Ascending aorta (tissue), 2 donors: ENCODE data around the gene EFTUD2. TPM values are rescaled to one million over a fixed set of nuclear protein-coding genes. Genes with fewer than 3 reads are reported as not detected.
A peak's percentile ranks its signal among the peaks of the same experiment; 100 is the strongest.
"Not testable (repeated sequence)": the region's sequence is repeated elsewhere in the genome, so short reads cannot be mapped to it uniquely, and the experiment has no call there.

ENCODE experiments used
- DNase-seq, 2 donors: peaks; one replicate each; pipeline ENCODE4 v3.0.0-alpha.2; 2019; ENCODE audit warnings: low spot score in 2 of 2
- H3K27ac ChIP-seq, 2 donors: fragments of 200-600 bp; sonication (generic); one replicate each; pipeline ENCODE4 v1.5.1; 2016 to 2017; ENCODE audit warnings: mild to moderate bottlenecking in 1 of 2
- H3K27me3 ChIP-seq: fragments of 200-600 bp; sonication (generic); one replicate; pipeline ENCODE4 v1.5.1; 2017
- H3K36me3 ChIP-seq, 2 donors: fragments of 200-600 bp; sonication (generic); one replicate each; pipeline ENCODE4 v1.5.1; 2016
- H3K4me1 ChIP-seq, 2 donors: fragments of 200-600 bp; sonication (generic); one replicate each; pipeline ENCODE4 v1.5.1; 2016 to 2017; ENCODE audit warnings: mild to moderate bottlenecking in 1 of 2
- H3K4me3 ChIP-seq, 2 donors: fragments of 200-600 bp; sonication (generic); one replicate each; pipeline ENCODE4 v1.5.1; 2016 to 2017; ENCODE audit warnings: mild to moderate bottlenecking in 1 of 2
- H3K9me3 ChIP-seq, 2 donors: fragments of 200-600 bp; sonication (generic); one replicate each; pipeline ENCODE4 v1.5.1; 2016
- intact Hi-C: fragments of 100-400 bp; cut with DNase I; formaldehyde crosslinking; loops from one replicate; pipeline ENCODE4 v1.15.1; 2023
- total RNA-seq: library from RNA; depleted of rRNA; stranded (reverse); fragments of >200 nt; gene quantifications from one replicate; pipeline ENCODE4 v1.1.0, GENCODE V29; 2016
- TF ChIP-seq, protein P1 (sequence below), 3 experiments: fragments of 200-600 bp in 2 of 3; fragments of 450-650 bp in 1 of 3; sonication (generic) in 2 of 3; IDR thresholded peaks; one replicate each; pipeline ENCODE4 v1.5.1; 2016 to 2019; ENCODE audit warnings: antibody characterized with exemption in 3 of 3, mild to moderate bottlenecking in 1 of 3, moderate library complexity in 1 of 3

Gene EFTUD2
- total RNA-seq = 126 TPM

DNA sequence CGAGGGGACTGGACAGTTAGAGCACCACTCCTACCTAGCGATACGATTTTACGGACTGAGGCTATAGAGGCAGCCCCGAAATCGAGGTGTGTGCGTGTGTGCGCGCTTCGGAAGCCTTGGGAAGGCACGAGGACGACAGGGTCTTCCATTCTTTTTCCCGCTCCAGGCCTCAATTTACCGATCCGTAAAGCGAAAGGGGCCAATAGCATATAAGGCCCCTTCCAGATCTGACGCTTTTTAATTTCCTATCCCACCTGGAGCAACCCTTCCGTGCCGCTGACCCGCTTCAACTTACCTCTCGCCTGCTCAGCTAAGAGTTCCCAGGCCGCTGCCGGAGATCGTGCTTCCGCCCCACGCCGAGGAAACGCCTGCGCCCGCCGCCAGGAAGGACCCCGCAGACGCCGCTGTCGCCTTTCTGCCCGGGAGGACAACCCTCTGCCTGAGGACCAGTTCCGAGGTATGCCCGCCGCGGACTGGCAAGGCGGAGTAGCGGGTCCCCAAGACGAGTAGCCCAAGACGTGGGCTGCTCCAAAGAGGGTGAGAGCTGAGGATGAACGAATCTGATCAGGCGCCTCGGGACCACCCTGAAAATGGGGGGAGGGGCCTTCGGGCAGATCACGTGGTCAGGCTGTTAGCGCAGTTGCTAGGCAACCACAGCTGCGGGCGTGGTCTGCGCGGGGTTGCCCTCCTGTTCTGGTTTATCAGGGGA, at the start of gene EFTUD2:
Gene EFTUD2, minus strand, starts transcription at position 372 of the 709 bp plus-strand sequence. CDS start 4,924 bp downstream, outside the sequence.
- intact Hi-C loops = loop anchor here (1.0 kb wide), 1 partner anchor 124 kb away; no protein-coding TSS in a partner anchor
- Histone ChIP-seq H3K27ac (peak within 1 kb of the TSS; percentile 89 to 96), H3K9me3 (no peaks in the 10 kb centered on the region), H3K27me3 (no peaks in the 10 kb centered on the region), H3K4me1 (peaks cover 0 to 15% of the 10 kb centered on the region in 2 donors), H3K4me3 (peak within 1 kb of the TSS; percentile 75 to 76), H3K36me3 (peaks cover under 1 to 5% of the 10 kb centered on the region in 2 donors)
- DNase-seq = peak; percentile 57 to 94
- TF ChIP-seq, protein P1, sequence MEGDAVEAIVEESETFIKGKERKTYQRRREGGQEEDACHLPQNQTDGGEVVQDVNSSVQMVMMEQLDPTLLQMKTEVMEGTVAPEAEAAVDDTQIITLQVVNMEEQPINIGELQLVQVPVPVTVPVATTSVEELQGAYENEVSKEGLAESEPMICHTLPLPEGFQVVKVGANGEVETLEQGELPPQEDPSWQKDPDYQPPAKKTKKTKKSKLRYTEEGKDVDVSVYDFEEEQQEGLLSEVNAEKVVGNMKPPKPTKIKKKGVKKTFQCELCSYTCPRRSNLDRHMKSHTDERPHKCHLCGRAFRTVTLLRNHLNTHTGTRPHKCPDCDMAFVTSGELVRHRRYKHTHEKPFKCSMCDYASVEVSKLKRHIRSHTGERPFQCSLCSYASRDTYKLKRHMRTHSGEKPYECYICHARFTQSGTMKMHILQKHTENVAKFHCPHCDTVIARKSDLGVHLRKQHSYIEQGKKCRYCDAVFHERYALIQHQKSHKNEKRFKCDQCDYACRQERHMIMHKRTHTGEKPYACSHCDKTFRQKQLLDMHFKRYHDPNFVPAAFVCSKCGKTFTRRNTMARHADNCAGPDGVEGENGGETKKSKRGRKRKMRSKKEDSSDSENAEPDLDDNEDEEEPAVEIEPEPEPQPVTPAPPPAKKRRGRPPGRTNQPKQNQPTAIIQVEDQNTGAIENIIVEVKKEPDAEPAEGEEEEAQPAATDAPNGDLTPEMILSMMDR (IDR thresholded peaks at IDR 0.05) = no peak

DNA sequence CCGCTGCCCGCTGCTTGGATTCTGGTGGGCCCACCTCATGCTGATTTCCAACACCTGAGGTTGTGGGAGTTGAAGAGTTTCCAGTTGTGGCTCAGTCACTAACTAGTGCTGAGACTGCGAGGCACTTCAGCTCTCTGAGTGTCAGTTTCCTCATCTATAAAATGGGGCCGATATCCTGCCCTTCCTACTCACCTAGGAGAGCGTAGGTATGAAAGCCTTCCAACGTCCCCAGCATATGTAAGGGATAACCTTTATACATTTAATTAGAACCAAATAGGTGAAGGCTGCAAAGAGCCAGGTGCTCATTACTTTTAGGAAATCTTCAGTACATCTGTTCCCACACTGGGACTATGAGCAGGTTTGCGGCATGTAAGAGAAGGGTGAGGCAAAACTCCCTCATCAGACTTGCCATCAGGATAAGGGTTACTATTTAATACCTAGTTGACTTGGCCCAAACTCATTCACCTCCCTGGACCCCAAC, 49.1 kb upstream of the EFTUD2 start:
- no peak overlapping the region for H3K27ac ChIP-seq

DNA sequence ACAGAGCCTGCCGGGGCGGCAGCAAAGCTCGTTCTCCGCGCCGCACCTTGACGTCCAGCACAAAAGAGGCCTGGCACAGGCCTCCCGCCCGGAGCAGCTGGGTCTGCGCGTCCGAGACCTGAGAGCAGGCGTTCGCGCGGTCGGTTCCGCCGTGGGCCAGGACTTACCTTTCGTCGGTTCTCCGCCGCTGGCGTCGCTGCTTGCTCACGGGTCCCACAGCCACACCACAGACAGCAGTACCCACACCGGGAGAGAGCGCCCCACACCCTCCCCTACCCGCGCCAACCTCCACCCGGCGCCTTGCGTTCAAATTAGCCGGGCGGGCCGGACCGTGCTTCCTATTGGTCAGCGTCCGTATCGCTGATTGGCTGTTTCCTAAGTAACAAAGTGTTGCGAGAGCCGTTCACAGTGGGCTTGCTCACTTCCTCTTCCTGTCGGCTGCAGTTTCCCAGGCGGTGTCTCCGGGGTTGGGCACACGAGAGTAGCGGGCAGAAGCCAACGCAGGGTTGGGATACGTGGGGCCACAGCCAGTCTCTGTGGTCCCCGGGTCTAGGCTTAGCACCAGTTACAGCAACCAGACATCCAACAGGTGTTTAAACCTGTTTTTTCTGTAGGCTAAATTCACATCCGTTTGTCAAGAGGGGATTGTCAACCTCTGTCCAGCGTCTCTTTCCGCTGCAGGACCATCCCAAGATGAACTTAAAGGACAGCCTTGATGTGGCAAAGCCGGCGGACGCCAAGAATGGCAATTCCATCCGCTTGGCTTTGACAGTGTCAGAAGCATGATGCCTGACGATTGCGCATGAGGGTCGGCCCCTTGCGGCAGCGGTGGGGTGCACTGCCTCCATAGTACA, 48.4 kb upstream of the EFTUD2 start, which contains the start of gene KIF18B:
Gene KIF18B, minus strand, starts transcription at position 313 of the 854 bp plus-strand sequence. CDS start 11,429 bp downstream, outside the sequence.
- H3K4me3 ChIP-seq = peak within 1 kb of the TSS; percentile 66 to 74
- H3K27me3 ChIP-seq = no peaks in the 10 kb centered on the region
- peak; percentile 59 to 94 for DNase-seq
- no peak within 1 kb of the TSS for H3K27ac ChIP-seq
- intact Hi-C loops = loop anchor here (1.0 kb wide), 2 partner anchors 21 to 75 kb away; partner anchors contain the start of gene C1QL1
- H3K9me3 ChIP-seq = no peaks in the 10 kb centered on the region
- TF ChIP-seq, protein P1 (IDR thresholded peaks at IDR 0.05) = no peak
- H3K36me3 ChIP-seq = no peaks in the 10 kb centered on the region
- peaks cover 6 to 8% of the 10 kb centered on the region in 2 donors for H3K4me1 ChIP-seq

More for the DNA sequence above, 49.1 kb upstream of the EFTUD2 start:
- H3K36me3 ChIP-seq = no peaks in the 10 kb centered on the region
- H3K9me3 ChIP-seq = no peaks in the 10 kb centered on the region
- peaks cover 6 to 8% of the 10 kb centered on the region in 2 donors for H3K4me1 ChIP-seq
- TF ChIP-seq, protein P1 (IDR thresholded peaks at IDR 0.05) = no peak
- intact Hi-C loops = no loop called here
- no peaks in the 10 kb centered on the region for H3K27me3 ChIP-seq
- DNase-seq = no peak
- peak overlapping the region; percentile 66 to 74 for H3K4me3 ChIP-seq

DNA sequence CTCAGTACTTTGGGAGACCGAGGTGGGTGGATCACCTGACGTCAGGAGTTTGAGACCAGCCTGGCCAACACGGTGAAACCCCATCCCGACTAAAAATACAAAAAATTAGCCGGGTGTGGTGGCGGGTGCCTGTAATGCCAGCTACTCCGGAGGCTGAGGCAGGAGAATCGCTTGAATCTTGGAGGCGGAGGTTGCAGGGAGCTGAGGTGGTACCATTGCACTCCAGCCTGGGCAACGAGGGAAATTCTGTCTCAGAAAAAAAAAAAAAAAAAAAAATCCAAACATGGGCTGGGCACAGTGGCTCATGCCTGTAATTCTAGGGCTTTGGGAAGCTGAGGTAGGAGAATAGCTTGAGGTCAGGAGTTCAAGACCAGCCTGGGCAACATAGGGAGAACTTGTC, 46.4 kb upstream of the EFTUD2 start:
- intact Hi-C loops = not testable (repeated sequence)

DNA sequence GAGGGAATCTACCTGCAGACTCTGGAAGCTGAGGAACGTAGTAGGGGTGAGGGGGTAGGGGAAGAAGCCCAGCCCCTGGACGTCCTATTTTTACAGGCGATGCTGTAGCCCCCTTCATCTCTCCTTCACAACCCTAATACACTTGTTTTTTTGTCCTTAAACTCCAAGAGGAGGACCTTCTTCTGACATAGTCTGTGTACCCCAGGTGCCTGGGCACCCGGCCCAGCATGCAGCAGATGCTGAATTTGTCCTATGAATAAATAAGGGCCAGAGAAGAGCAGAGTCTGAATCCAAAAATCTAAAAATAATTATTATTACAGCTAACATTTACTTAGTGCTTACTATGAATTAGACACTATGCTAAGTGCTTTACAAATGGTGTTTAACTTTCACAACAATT, 43.2 kb upstream of the EFTUD2 start:
- Histone ChIP-seq H3K27ac (no peak overlapping the region), H3K36me3 (no peaks in the 10 kb centered on the region), H3K4me3 (no peak overlapping the region), H3K27me3 (no peaks in the 10 kb centered on the region), H3K4me1 (peaks cover 3 to 5% of the 10 kb centered on the region in 2 donors), H3K9me3 (no peaks in the 10 kb centered on the region)
- TF ChIP-seq, protein P1 (IDR thresholded peaks at IDR 0.05) = no peak
- intact Hi-C loops = no loop called here
- no peak for DNase-seq

More for the DNA sequence above, 46.4 kb upstream of the EFTUD2 start:
- DNase-seq, H3K27me3 ChIP-seq, H3K4me1 ChIP-seq, H3K36me3 ChIP-seq, H3K27ac ChIP-seq, H3K4me3 ChIP-seq, H3K9me3 ChIP-seq: not testable (repeated sequence)
